ENCODE measurements around the gene TOMT.
"Not testable (repeated sequence)": the region's sequence is repeated elsewhere in the genome, so short reads cannot be mapped to it uniquely, and the experiment has no call there.

TOMT gene

DNA sequence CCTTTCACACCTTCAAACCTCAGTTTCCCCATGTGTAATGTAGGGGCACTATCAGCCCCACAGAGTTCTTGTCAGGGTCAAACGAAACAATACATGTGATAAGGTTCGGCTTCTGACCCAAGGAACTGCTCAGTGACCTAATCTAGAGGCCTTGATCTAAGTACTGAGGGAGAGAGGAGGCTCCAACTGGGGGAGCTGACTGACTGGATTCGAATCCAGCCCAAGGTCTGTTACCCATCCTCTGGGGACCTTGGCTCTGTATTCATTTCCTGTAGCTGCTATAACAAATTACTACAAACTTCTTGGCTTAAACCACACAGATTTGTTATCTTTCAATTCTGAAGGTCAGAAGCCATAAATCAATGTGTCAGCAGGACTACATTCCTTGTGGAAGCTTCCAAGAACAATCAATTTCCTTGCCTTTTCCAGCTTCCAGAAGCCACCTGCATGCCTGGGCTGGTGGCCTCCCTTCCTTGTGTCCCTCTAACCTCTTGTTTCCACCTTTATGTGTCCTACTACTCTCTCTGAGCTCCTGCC lies 17.5 kb downstream of the TOMT start:
- DNase-seq (ENCODE audit: extremely low read depth in 1 of 2, low read depth in 1 of 2): no peak

DNA sequence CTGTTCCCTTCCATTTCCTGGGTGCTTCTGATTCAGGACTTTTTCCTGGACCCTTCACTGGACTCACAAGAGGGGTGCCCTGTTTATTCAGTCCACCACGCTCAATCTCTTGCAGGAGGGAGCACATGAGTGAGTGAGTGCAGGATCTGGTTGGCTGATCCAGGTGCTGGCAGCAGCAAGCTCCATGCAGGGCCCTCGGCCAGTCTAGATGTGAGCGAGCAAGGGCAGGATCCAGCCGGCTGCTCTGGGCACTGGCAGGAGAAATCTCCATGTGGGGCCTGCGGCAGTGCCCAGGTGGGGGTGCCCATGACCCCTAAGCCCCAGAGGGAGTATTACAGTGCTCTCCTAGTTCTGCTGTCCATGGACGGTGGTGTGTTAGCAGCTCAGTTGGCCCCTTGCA lies 18.3 kb downstream of the TOMT start:
- DNase-seq (ENCODE audit: extremely low read depth in 1 of 2, low read depth in 1 of 2): no peak

DNA sequence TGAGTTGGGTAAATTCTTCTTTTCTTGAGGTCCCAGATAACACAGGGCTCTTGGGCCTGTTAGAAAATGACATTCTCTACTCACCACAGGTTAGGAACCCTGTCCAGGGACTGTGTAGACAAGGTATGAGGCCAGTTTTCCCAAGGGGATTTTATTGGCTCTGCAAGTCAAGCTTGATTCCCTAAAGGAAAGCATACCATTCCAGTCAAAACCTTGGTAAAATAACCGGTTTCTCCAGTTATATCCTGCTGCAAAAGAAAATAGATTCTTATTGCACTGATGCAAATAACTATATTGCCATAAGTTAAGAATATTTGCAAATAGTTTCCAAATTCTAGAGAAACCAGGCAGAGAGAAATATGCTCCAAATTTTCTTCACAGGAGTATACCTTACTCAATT lies 20.2 kb downstream of the TOMT start:
- no peak for DNase-seq (ENCODE audit: extremely low read depth in 1 of 2, low read depth in 1 of 2)

DNA sequence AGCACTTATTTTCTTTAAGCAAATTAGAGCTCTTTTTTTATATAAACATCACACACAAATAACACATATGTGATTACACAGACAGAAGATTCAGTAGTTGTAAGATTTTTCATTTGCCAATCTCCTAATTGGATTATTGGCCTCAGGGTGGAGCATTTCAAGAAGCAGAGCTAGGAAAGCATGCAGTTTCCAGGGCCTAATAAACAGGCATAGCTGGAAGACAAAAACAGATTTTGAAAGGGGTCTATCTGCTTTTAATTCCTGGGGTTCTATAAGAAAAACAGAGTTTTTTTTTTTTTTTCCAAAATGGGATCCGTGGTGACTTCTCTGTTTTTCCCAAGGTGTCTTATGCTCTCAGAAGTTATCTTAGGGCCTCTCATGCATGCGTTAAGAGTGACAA lies 22.2 kb downstream of the TOMT start:
- DNase-seq (ENCODE audit: extremely low read depth in 1 of 2, low read depth in 1 of 2): no peak

DNA sequence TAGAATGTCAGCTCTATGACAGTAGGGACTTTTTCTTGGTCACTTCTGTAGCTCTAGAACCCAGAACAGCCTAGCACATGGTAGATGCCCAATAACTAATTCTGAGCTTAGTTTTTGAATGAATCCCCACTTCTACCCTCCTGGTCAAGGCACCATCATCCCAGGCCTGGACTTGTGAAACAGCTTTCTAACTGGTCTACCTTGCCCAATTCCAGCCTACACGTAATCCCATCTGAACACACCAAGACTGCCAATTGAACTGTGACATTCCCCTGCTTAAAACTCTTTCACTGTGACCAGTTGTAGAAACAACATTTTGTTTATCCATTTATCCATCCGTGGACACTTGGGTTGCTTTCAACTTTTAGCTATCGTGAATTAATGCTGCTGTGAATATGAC lies 23.7 kb downstream of the TOMT start:
- no peak for DNase-seq (ENCODE audit: extremely low read depth in 1 of 2, low read depth in 1 of 2)

DNA sequence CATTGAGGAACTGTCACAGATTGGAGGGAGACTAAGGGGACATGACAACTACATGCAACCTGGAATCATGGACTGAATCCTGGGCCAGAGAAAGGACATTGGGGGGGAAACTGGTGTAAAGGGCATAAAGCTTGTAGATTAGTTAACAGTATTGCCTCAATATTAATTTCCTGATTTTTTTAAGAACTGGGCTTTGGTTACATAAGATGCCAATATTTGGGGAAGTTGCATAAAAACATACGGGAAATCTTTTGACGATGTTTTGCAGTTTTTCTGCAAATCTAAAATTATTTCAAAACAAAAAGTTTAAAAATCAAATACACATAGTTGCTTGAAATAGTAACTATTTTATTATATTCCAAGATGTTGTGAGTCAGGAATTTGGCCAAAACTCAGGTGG lies 26.9 kb downstream of the TOMT start:
- DNase-seq (ENCODE audit: extremely low read depth in 1 of 2, low read depth in 1 of 2): no peak

DNA sequence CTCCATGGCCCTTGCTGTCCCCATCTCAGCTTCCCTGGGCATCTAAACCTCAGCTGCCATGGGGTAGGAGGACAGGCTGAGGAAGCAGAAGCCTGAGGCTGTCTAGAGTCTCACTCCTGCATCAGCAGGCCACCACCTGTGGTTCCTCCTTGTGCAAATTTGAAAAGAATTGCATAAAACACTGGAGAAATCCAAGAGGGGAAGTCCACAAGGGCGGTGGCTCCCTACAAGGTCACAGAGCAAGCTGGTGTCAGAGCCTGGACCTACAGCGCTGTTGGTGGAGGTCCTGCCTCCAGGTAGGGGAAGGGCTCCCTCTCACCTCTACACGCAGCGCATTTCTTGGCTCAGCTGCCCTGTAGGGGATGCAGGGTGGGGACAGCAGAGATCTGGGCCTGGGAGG lies 29.7 kb downstream of the TOMT start, which contains the start of gene FOLR3:
Gene FOLR3 (plus strand): TSS at position 253 of the 400 bp plus-strand sequence. CDS start 228 bp downstream, outside the sequence.
- not testable (repeated sequence) for DNase-seq (ENCODE audit: extremely low read depth in 1 of 2, low read depth in 1 of 2)

DNA sequence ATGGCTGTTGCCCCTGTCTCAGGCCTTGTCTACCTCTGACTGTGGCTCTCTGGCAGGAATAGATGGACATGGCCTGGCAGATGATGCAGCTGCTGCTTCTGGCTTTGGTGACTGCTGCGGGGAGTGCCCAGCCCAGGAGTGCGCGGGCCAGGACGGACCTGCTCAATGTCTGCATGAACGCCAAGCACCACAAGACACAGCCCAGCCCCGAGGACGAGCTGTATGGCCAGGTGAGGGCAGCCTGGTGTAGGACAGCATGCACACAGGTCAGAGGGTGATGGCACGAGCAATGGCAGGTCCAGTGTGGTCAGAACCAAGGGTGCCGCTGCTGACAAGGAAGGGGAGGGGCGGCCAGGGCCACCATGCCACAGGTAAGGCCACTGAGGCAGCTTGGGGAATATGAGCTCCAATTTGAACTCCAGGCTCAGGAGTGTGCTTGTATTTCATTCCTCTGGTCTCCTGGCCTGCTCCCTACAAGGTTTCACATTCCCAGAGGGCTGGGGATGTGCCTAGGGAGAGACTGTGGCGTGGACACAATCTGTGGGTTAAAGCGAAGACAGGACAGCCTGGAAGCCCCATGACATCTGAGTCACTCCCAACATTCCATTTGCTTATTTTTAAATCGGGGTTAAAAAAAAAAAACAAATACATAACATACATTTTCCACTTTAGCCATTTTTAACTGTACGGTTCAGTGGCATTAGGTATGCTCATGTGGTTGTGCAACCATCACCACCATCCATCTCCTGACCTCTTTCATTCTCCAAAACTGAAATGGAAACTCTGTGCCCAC lies 30.4 kb downstream of the TOMT start:
- DNase-seq (ENCODE audit: extremely low read depth in 1 of 2, low read depth in 1 of 2): no peak

DNA sequence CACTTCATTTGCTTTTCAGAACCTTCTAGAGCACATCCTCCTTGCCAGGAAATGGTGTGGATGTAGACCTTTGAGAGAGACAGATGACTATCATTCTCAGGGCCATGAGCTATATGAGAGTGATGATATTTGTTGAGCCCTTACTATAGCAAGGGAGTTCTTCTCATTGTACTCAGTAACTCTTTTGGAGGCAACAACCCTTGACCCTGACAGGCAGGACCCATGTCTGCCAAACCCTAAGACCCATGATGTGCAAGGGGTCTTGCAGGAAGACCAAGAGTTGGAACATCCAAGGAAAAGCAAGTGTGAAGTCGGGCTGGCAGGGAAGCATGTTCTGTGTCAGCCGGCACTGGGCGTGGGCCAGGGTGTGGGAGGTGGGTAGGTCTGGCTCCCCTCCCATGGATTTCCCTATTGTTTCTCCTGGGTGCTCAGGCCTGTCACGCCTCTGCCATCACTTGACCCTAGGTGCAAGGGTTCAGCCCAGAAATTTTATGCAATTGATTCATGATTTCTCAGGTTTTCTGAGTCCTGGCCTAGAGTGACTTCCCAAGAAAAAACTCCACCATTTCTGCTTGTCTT lies 31.0 kb downstream of the TOMT start:
- DNase-seq (ENCODE audit: extremely low read depth in 1 of 2, low read depth in 1 of 2): no peak

DNA sequence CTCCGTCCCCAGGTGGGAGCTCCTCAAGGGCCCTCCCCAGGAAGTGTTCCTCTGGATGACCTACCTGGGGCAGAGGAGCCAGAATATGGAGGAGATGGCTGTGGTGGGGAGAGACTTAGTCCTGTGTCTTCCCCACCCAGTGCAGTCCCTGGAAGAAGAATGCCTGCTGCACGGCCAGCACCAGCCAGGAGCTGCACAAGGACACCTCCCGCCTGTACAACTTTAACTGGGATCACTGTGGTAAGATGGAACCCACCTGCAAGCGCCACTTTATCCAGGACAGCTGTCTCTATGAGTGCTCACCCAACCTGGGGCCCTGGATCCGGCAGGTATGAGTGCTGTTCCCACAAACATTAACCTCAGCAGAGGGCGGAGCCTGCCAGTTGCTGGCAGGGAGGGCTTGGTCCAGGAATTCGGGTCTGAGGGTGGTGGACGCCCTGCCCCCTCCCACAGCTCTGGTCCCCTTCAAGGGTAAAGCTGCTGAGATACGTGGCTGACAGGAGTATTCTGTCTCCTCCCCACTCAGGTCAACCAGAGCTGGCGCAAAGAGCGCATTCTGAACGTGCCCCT lies 33.2 kb downstream of the TOMT start:
- DNase-seq (ENCODE audit: extremely low read depth in 1 of 2, low read depth in 1 of 2): no peak

DNA sequence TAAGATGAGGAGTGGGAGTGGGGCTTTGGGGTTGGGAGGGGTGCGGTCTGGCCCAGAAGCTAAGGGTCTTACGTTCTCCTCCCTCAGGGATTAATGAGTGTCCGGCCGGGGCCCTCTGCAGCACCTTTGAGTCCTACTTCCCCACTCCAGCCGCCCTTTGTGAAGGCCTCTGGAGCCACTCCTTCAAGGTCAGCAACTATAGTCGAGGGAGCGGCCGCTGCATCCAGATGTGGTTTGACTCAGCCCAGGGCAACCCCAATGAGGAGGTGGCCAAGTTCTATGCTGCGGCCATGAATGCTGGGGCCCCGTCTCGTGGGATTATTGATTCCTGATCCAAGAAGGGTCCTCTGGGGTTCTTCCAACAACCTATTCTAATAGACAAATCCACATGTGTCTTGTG lies 33.8 kb downstream of the TOMT start:
- DNase-seq (ENCODE audit: extremely low read depth in 1 of 2, low read depth in 1 of 2): no peak

DNA sequence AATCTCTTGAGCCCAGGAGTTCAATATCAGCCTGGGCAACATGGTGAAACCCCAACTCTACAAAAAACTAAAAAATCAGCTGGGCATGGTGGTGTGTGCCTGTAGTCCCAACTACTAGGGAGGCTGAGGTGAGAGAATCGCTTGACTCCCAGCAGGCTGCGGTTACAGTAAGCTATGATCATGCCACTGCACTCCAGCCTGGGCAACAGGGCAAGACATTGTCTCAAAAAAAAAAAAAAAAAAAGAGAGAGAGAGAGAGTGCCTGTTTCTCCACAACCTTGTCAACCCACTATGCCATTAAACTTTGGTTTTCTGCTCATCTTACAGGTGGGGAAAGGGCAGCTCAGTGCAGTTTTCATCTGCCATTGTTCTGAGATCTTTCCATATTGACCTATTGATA lies 34.9 kb downstream of the TOMT start:
- DNase-seq (ENCODE audit: extremely low read depth in 1 of 2, low read depth in 1 of 2): no peak

DNA sequence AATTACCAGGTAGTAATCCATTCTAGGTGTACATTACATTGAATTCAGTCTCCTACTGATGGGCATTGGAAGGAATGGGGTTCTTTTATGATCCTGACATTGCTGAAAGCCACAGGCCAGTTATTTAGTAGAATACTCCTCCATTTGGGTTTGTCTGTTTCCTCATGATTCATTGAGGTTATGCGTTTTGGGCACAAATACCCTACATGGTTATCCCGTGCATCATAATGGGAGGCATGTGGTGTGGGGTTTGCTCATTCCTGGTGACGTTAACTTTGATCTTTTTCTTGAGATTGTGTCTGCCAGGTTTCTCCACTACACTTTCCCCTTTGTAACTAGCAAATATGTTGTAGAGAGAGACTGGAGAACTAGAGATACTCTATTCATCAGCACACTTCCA lies 35.3 kb downstream of the TOMT start:
- DNase-seq (ENCODE audit: extremely low read depth in 1 of 2, low read depth in 1 of 2): peak; percentile 7 to 48

DNA sequence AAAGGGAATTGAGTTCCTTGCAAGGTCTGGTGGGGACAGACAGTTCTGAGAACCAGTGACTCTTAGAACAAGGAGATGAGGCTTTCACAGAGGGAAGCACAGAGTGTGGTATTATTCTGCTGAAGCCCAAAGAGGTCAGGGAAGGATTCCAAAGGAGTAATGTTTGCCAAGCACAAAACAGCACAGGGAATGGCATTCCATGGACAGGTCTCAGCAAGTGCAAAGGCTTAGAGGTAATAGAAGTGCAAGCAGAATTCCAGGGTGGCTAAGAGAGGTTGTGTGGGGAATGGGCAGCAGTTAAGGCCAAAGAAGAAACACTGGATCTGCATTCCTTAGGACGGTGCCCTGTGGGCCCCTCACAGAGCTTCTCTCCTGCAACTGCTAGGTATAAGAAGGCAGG lies 36.4 kb downstream of the TOMT start:
- DNase-seq (ENCODE audit: extremely low read depth in 1 of 2, low read depth in 1 of 2): not testable (repeated sequence)

DNA sequence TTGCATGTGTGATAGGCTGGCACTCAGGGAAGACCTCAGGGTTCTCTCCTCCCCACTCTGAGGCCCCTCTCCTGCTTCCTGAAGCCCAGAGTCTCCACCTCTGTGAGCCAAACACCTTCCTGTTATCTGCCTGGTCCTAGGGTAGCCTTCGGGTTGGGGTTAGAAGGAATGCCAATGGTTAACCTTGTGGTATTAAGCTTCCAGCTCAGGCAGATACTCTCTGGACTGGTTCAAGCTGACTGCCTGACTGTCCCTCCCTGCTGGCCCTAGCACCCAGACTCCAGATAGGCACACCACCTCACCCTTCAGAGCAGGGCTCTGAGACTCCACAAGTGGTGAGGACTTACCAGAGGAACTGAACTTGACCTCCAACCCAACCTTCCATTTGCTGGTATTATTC lies 36.8 kb downstream of the TOMT start:
- not testable (repeated sequence) for DNase-seq (ENCODE audit: extremely low read depth in 1 of 2, low read depth in 1 of 2)

DNA sequence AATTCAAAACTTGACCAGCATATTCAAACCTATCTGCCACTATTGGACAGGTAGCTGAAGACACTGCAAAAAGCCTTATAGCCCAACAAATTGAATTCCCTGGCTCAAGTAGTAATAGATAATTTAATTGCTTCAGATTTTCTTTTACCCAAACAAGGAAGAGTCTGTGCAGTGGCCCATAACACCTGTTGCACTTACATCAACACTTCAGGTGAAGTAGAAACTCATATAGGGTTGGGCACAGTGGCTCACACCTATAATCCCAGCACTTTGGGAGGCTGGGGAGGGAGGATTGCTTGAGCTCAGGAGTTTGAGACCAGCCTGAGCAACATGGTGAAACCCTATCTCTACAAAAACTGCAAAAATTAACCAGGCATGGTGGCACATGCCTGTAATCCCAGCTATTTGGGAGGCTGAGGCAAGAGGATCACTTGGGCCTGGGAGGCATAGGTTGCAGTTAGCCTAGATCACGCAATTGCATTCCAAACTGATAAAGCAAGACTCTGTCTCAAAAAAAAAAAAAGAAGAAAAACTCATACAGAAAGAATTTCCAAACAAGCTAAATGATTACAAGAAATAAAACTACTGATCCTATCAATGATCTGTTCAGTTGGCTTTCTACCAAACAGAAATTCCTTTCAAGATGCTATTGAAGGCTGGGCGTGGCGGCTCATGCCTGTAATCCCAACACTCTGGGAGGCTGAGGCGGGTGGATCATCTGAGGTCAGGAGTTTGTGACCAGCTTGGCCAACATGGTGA lies 39.3 kb downstream of the TOMT start:
- no peak for DNase-seq (ENCODE audit: extremely low read depth in 1 of 2, low read depth in 1 of 2)

DNA sequence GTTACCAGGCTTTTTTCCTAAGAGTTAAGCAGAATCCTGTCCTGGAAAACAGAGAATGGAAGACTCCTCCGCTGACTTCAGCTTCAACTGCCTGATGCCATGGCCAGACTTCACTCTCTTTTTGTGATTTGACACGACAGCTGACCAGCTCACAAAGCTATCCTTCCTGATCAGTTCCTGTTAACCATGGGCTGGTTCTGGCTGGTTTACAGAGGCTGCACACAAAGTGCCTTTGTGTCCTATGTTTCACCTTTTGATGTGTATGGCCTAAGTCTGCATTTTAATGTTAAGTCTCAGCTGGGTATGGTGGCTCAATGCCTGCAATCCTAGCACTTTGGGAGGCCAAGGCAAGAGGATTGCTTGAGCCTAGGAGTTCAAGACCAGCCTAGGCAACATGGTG lies 40.9 kb downstream of the TOMT start:
- no peak for DNase-seq (ENCODE audit: extremely low read depth in 1 of 2, low read depth in 1 of 2)

DNA sequence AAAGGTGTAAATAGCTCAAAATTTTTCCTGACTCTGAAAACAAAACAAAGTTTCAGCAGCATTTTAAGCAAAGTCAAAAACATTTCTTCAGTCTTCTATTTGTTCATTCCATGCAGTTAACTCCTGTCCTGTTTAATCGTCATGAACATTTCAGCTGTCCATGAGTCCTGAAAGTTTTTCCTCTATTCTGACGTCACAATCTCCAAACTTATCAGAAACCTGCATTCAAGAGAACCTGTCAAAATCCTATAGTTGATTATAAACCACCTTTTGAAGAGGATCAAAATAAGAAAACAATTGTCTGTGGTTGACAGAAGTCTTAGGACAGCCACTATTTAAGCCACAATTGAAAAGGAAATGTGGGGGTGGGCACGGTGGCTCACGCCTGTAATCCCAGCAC lies 45.2 kb downstream of the TOMT start:
- no peak for DNase-seq (ENCODE audit: extremely low read depth in 1 of 2, low read depth in 1 of 2)

DNA sequence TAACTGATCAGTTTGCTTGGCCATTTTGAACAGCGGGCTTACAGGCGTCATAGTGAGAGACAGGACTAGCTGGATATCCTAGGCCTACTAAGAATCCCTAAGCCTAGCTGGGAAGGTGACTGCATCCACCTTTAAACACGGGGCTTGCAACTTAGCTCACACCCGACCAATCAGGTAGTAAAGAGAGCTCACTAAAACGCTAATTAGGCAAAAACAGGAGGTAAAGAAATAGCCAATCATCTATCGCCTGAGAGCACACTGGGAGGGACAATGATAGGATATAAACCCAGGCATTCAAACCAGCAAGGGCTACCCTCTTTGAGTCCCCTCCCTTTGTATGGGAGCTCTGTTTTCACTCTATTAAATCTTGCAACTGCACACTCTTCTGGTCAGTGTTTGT lies 48.1 kb downstream of the TOMT start:
- DNase-seq (ENCODE audit: extremely low read depth in 1 of 2, low read depth in 1 of 2): not testable (repeated sequence)

DNA sequence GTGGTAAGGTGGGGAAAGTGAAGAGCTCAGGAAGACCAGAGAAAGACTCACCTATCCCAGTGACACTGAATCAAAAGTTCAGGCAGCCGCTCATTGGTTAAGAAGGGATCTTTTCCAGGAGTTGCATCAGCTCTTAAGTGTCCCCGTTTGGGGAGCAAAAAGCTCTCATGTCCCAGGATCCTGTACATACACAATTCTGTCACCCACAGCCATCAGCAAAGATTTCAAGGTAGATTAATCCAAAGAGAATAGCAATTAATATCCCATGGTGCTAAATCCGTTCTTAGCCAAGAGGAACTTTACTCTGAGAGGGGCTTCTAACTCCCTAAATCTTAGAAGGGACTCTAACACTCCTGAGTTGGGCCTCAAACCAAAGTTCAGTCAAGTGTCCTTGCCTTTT lies 49.1 kb downstream of the TOMT start:
- DNase-seq (ENCODE audit: extremely low read depth in 1 of 2, low read depth in 1 of 2): no peak

DNA sequence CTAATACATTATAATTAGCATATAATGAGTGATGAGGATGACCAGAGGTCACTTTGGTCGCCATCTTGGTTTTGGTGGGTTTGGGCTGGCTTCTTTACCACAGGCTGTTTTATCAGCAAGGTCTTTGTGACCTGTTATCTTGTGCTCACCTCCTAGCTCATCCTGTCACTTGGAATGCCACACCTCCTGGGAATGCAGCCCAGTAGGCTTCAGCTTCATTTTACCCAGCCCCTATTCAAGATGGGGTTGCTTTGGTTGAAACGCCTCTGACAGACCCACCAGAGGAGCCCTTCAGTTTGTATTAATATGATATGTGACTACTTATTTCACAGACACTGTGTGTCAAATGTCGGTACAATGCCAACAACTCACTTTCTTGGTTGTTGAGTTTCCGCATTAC lies 50.0 kb downstream of the TOMT start:
- no peak for DNase-seq (ENCODE audit: extremely low read depth in 1 of 2, low read depth in 1 of 2)
